Measurements from ENCODE around the gene HEMGN.

Gene HEMGN

DNA sequence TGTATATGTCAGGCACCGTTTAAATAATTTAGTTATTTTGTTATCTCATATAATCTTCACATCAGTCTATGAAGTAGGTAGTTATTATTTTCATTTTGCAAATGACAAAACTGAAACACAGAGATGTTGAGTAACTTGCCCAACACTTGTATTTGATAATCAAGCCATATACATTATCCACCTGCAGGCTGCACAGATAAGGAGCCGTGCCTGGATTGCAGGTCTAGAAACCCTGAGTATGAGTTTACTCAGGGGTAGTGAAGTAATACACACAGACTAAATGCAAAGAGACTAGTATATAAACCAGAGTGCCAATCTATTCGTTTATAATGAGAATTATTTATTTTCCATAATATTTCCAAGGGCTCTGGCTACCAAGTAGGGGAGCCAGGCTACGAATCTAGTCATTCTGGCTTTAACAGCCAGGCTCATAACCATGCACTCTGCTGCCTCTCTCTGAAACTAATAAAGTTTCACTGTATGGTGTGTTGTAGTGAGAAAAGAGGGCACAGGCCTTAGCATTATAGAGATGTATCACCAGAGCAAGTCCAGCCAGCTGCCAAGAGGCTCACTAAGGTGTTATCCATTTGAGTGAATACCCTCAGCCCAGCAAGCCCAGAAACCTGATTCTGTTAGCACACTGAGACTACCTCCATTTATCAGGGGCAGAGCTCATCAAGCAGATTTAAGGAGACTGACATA is 4.5 kb downstream of the HEMGN start:
- no peak for DNase-seq (ENCODE audit: low spot score)
- in situ Hi-C loops (cut with MboI; ENCODE audit: low sequenced_read_pairs, unreplicated experiment), result no loop called here
- TF ChIP-seq, protein P1, sequence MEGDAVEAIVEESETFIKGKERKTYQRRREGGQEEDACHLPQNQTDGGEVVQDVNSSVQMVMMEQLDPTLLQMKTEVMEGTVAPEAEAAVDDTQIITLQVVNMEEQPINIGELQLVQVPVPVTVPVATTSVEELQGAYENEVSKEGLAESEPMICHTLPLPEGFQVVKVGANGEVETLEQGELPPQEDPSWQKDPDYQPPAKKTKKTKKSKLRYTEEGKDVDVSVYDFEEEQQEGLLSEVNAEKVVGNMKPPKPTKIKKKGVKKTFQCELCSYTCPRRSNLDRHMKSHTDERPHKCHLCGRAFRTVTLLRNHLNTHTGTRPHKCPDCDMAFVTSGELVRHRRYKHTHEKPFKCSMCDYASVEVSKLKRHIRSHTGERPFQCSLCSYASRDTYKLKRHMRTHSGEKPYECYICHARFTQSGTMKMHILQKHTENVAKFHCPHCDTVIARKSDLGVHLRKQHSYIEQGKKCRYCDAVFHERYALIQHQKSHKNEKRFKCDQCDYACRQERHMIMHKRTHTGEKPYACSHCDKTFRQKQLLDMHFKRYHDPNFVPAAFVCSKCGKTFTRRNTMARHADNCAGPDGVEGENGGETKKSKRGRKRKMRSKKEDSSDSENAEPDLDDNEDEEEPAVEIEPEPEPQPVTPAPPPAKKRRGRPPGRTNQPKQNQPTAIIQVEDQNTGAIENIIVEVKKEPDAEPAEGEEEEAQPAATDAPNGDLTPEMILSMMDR (IDR thresholded peaks at IDR 0.05; ENCODE audit: borderline replicate concordance, control extremely low read depth, extremely low read depth, insufficient read depth, missing control alignments), result no peak

DNA sequence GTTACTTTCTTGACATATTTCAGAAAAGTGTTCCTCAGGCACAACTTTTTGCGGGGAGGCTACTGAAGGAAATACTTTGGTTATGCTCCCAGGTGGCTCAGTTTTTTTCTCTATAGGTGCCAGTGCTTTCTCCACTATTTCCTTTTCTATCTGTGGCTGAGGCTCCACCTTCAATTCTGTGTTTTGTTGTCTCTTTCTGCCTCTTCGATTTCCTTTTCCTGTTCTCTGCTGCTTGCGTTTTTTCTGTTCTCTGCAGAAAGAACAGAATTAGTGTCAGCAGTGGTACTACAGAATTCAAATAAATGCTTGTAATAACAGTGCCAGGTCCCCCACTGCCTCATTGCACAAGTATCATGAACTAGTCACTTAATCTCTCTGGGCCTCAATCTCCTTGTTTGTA is 7.0 kb downstream of the HEMGN start:
- no peak for DNase-seq (ENCODE audit: low spot score)
- in situ Hi-C loops (cut with MboI; ENCODE audit: low sequenced_read_pairs, unreplicated experiment), result no loop called here
- TF ChIP-seq, protein P1 (IDR thresholded peaks at IDR 0.05; ENCODE audit: borderline replicate concordance, control extremely low read depth, extremely low read depth, insufficient read depth, missing control alignments), result no peak

DNA sequence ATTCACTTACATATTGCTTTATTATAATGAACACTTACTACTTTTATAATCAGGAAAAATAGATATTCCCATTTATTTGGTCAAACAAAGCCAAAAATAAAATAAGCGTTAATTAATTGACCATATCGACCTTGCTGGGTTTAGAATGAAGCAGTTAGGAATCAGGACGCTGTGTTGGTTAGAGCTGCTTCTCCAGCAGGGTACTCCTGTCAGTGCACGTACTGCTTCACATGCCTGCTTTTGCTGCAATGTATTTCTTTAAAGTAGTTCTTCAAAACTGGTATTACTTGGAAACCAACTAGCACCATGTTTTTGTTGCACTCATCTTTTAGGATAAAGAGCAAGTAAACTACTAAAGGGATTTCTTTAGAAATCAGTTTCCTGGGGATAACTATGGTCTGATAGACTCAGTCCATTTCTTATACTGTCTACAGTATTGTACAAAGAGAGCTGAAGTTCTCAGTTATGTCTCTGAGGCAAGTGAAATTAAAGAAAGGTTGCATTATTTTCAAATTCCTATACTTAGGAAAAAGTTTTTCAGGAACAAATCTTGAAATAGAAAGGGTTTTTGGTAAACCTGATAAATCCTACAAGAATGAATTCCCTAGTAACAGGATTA is 8.9 kb downstream of the HEMGN start:
- in situ Hi-C loops (cut with MboI; ENCODE audit: low sequenced_read_pairs, unreplicated experiment), result no loop called here
- no peak for DNase-seq (ENCODE audit: low spot score)
- TF ChIP-seq, protein P1 (IDR thresholded peaks at IDR 0.05; ENCODE audit: borderline replicate concordance, control extremely low read depth, extremely low read depth, insufficient read depth, missing control alignments), result no peak

DNA sequence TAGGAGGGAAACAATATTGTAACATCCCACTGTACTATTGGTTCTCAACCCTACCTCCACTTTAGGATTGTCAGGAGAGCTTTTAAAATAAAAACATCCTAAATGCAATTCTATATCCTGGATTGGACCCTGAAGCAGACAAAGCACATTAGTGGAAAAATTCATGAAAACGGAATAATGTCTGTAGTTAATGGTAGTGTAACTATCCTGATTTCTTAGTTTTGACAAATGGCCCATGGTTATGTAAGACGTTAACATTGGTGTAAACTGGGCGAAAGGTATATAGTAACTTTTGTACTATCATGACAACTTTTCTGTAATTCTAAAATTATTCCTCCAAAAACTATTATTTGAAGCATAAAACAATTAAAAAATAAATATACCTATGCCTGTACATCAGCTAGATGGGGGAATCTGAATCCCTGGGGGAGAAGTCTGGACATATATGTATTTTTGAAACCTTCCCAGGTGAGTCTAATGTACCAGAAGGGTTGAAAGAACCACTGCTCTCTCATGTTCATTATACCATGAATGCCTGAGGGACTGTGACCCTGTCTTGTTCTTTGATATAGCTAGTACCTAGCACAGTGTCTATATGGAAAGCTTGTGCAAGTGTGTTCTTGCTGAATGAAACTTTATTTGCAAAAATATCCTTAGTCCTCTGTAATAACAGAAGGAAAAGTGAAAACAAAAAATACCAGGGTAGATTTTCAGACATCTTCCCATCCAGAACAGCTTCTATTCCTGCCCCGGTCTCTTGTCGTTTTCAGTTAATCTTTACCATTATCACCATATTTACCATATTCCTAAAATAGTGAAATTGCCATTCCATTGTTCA is 12.3 kb downstream of the HEMGN start:
- in situ Hi-C loops (cut with MboI; ENCODE audit: low sequenced_read_pairs, unreplicated experiment), result no loop called here
- no peak for DNase-seq (ENCODE audit: low spot score)
- TF ChIP-seq, protein P1 (IDR thresholded peaks at IDR 0.05; ENCODE audit: borderline replicate concordance, control extremely low read depth, extremely low read depth, insufficient read depth, missing control alignments), result no peak

DNA sequence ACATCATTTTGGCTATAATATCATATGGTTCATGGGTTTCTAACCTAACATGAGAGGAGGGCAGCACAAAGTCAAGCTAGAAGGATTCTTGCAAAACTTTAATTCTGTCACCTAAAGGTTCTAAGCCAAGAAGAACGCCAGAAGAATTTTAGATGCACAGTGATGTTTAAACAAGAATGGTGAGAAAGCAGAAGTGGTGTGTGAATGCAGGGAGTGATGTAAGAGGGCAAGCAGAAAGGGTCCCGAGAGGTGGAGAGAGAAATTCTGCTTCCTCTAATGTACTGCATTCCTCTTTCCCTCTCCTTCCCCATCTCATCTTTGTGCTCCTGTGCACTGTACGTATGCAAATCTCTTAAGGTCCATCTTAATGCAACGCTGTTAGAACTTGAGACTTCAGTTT is 13.6 kb downstream of the HEMGN start:
- in situ Hi-C loops (cut with MboI; ENCODE audit: low sequenced_read_pairs, unreplicated experiment), result no loop called here
- DNase-seq (ENCODE audit: low spot score), result no peak
- TF ChIP-seq, protein P1 (IDR thresholded peaks at IDR 0.05; ENCODE audit: borderline replicate concordance, control extremely low read depth, extremely low read depth, insufficient read depth, missing control alignments), result no peak

DNA sequence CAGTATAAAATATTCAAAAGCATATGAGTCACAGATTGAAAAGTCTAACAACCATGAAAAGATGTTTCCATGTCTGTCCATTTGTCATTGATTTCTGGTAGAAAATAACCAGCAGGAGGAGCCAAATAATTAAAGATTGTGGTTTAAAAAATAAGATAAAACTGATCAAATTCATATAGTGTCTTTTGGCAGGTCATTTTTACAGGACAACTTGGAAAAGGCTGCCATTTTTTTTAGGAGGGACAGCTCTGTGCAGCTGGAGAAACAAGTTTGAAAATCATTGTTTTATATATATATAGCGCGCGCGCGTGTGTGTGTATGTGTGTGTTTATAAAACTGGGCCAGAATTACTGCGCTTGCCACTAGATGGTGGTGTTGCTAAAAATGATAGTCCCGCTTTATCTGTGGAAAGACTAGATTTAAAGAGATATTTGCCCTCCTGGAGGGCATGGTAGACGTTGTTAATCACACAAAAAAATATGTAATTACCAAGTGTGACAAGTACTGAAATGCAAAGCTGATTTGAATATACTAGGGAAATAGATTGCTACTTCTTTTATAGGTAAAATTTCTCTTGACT is 14.4 kb downstream of the HEMGN start:
- peak; percentile 62 for DNase-seq (ENCODE audit: low spot score)
- in situ Hi-C loops (cut with MboI; ENCODE audit: low sequenced_read_pairs, unreplicated experiment), result no loop called here
- TF ChIP-seq, protein P1 (IDR thresholded peaks at IDR 0.05; ENCODE audit: borderline replicate concordance, control extremely low read depth, extremely low read depth, insufficient read depth, missing control alignments), result peak; percentile 73
